GM20431 (cell line): ENCODE data around the gene WEE2.
"Not testable (repeated sequence)": the region's sequence is repeated elsewhere in the genome, so short reads cannot be mapped to it uniquely, and the experiment has no call there.

Experiments
- in situ Hi-C: fragments of 300-500 bp; cut with MseI, MboI; formaldehyde crosslinking; loops from one replicate; pipeline ENCODE4 v1.15.0; 2020; ENCODE audit warnings: low sequenced_read_pairs; ENCODE audit not compliant: unreplicated experiment

The WEE2 gene

DNA sequence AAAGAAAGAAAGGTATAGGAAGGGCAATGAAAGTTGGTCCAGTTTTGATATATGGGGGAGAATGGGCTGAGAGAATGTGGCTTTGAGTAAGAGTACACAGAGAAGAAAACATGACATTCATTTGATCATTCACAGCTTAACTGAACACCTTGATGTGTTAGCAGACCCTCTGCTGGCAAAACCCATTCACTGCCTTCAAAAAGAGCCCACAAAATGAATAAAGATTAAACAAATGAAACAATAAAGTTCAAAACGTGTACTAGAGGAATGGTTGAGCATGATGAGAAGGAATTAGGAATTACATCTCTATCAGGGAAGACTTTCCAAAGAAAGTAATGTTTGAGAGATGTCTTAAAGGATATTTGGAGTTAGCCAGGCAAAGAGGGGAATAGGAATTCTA lies 2.1 kb downstream of the WEE2 start:
- in situ Hi-C loops, result no loop called here

- in situ Hi-C loops, result no loop called here
Measured at GRCh38 chr7:141712603-141713255, 4.6 kb downstream of the WEE2 start.

DNA sequence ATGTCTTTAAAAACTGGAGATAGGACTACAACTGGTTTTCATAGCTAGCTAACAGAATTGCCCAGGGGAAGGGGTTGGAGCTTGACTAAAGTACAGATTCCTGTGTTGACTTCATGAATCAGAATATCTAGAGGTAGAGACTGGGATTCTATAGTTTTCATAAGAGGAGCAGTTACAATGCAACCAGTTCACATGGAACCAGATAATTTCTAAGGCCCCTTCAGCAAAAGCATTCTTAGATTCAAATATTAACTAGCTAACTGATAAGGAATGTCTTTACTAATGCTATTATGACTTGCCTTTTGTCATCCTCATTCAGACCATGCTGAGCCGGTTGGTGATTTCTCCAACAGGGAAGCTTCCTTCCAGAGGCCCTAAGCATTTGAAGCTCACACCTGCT lies 5.7 kb downstream of the WEE2 start:
- in situ Hi-C loops, result no loop called here

DNA sequence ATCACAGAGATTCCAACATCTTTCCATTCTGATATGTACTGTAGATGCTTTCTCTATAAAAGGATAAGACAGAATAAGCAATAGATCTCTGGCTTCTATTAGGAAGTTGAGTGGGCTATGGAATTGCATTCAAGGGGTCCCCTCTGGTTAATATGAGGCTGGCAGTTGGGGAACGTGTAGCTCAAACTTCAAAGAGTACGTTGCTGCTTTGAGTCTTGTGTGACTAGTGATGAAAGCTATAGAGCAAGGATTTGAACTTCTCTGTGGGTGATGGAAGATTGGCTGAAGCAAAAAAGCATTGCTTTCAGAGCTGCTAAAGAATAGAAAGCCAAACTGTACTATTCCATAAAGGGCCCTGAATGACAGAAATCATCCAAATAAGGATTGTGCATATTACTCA lies 6.4 kb downstream of the WEE2 start:
- in situ Hi-C loops, result no loop called here

DNA sequence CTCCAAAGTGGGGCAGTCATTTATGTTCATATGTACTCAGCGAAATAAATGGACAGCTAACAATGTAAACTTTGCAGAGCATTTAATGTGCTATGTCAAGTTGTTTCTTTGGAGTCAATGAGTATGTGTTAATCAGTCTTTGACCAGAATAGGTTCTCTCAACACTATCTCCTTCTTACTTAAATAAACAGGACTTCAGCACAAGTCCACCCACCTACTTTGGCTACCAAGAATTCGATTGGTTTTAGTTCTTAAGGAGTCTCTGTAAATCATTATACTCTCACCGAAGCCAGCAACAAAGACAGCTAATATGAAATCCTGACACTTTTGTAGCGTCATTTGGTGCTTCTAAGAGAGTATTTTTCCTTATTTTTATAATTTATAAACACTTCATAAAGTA lies 6.9 kb downstream of the WEE2 start:
- in situ Hi-C loops, result no loop called here

DNA sequence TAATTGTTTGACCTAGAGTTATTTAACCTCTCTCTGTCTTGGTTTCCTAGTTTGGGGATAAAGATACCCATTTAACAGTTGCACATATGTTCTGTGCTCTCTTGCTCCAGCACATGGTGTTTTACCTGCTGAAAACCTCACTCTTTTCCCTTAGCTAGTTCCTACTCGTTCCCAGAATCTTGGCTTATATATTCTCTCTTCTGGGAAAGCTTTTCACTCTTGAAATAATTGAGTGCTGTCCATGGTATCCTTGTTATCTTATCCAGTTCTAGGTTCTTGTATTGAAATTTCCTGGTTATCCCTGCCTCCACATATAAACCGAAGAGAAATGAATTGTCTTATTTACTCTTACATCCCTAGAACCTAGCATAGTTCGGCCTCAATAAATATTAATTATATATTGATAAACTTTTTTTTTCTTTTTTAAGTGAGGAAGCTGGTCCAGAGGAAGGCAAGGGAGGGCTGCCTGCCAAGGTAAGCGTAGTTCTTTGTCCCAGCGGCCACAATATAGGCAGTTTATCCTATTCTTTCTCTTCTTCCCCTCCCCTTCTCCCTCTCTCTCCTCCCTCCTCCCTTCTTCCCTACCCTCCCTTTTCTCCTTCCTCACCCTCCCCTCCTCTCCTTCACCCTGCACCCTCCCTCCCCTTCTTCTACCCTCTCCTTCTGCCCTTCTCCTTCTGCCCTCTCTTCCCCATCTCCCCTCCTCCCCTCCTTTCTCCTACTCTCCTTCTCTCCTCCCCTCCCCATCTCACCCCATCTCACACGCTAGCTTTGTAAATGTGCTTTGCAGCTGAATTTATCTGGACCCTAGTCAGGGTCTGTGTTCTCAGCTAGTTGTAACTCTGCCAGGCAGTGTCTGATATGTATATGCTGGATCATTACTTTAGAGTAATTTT lies 7.9 kb downstream of the WEE2 start:
- in situ Hi-C loops, result no loop called here

DNA sequence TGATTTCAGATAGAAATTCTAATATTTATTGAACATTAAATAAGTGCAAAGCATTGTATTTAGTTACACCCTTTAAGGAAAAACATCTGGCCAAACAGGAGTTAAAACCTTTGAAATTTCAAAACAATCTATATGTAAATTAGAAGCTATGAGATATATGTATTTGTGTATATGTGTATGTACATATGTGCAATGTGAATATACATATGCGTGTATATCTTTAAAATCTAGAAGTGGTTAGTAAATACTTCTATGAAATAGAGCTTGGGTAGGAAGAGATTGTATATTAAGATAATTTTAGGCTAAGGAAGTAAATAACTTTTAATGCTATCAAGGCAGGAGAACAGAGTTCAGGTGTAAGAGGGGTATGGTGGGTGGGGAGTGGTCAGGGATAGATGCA lies 9.3 kb downstream of the WEE2 start:
- in situ Hi-C loops, result no loop called here

- in situ Hi-C loops, result no loop called here
Measured at GRCh38 chr7:141722529-141722928, 14.4 kb downstream of the WEE2 start.

GRCh38 chr7:141729020-141729419 lies 20.9 kb downstream of the WEE2 start:
- in situ Hi-C loops, result no loop called here

GRCh38 chr7:141731476-141732149 lies 23.5 kb downstream of the WEE2 start:
- in situ Hi-C loops, result no loop called here

- in situ Hi-C loops, result no loop called here
Measured at GRCh38 chr7:141737118-141737835, 29.1 kb downstream of the WEE2 start.

DNA sequence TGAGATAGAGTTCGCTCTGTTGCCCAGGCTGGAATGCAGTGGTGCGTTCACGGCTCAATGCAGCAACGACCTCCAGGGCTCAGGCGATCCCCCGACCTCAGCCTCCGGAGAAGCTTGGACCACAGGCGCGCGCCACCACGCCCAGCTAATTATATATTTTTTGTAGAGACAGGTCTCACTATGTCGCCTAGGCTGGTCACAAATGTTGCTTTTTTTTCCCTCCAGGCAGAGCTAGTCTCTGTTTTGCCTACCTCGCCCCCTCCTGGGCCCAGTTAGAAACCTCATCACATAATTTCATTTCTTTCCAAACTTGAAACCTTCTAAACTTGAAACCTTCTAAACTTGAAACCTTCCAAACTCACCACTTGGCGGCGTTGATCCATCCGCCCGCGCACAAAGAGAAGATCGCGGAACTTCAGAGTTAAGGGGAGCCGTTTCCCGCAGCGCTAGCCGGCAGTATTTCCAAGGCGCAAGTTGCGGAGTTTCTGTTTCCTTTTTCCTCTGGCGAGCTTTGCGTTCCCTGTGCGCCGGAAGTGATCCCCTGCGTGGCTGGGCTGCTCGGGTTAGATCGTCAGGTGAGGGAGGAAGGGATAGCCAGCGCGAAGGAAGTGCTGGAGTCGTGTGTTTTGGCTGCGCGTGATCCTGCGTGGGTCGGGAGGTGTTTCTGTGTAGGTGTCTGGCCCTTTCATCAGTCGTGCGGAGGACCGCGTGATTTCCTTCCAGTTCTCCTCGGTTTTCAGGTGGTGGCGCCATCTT lies 29.9 kb downstream of the WEE2 start, which contains the start of gene SSBP1:
Gene SSBP1 (plus strand): TSS at position 523 of the 756 bp plus-strand sequence. CDS start 809 bp downstream, outside the sequence.
- in situ Hi-C loops, result no loop called here

- in situ Hi-C loops, result no loop called here
Measured at GRCh38 chr7:141738592-141739013, 30.4 kb downstream of the WEE2 start.

GRCh38 chr7:141739250-141739649 lies 31.1 kb downstream of the WEE2 start:
- in situ Hi-C loops, result no loop called here

- in situ Hi-C loops, result no loop called here
Measured at GRCh38 chr7:141742229-141742628, 34.1 kb downstream of the WEE2 start.

- in situ Hi-C loops, result no loop called here
Measured at GRCh38 chr7:141744131-141744530, 36.0 kb downstream of the WEE2 start.

DNA sequence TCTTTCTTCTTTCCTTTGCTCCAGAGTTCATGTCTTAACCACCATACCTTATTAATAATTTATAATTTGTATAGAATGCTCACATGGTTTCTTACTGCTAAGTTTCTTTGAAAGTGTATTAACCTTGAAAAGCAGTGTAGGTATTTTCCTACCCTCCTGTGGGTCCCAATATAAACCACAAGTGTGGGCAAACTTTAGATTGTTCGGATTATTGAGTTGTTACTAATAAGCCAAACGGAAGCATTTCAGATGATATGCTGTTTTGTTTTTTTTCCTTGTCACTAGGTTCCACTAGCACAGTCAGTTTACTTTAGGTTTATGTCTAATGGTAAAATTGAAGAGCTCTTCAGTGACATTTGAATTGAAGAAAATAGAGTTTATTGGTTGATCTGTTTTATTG lies 40.2 kb downstream of the WEE2 start:
- in situ Hi-C loops, result no loop called here

DNA sequence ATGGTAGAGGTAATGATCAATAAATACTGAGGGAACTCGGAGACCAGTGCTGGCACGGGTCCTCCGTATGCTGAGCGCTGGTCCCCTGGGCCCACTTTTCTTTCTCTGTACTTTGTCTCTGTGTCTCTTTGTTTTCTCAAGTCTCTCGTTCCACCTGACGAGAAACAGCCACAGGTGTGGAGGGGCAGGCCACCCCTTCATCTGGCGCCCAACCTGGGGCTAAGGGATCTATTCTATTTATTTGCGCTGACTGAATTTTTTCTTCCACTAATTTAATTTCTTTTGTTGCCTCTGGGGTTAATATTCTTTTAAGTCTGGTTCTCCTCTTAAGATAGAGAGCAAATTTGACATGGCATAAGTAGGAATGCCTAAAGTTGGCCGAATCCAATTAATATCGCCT lies 43.8 kb downstream of the WEE2 start:
- in situ Hi-C loops, result not testable (repeated sequence)

GRCh38 chr7:141752634-141753033 lies 44.5 kb downstream of the WEE2 start:
- in situ Hi-C loops, result no loop called here

DNA sequence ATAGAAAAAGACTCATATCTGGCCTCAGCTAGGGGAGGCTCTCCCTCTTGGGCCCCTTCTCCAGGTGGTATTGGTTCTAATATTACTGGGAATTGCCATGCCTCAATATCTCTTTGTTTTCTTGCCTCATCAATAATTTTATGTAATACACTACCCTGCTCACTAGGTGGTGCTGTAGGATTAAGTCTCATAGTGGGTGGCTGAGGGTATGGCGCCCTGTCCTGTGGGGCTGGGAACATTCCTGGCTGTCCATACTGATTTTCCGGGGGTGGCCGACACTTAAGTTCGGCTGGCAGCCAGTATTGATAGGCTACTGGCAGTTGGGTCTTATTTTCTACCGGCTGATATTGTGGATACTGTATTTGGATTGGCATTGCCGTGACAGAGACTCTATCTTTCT lies 46.8 kb downstream of the WEE2 start:
- in situ Hi-C loops, result no loop called here
